ENCODE measurements around the gene PER2. TPM values are rescaled to one million over a fixed set of nuclear protein-coding genes. Genes with fewer than 3 reads are reported as not detected.

Gene PER2
- total RNA-seq, 4 donors from 2014 or later, result 15.9 to 82.3 (median 18.1) TPM

DNA sequence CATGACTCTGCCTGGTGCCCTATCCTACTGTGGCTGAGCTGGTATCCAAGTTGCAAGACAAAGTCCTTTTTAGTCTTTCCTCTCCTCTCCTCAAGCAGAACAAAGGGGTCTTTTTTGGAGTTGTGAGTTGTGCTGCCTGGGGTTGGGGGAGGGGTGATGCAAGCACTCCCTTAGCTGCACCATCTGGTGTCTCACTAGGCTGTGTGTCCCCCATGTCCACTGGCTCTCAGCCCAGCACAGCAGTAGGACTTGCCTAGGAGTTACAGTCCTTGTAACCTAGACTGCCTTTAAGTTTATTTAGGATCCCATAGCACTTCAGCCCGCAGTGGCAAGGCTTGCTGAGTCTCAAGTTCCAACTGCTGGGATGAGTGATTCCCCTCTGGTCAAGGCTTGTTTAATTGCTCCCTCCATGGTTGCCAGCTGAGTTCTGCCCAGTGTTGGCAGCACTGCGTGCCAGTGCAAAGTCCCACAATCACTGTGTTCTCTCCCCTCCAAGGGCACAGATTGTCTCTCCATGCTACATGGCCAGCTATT is 71.7 kb downstream of the PER2 start:
- intact Hi-C loops (cut with DNase I; ENCODE audit: low total_unique reads), result no loop called here
- H3K4me3 ChIP-seq (ENCODE audit: low read depth, poor library complexity, severe bottlenecking), result no peak overlapping the region
- peak in 1 of 2 donors; percentile 66 for DNase-seq (ENCODE audit: low spot score in 2 of 2)
- no peak for TF ChIP-seq POLR2A (IDR thresholded peaks at IDR 0.05)
- TF ChIP-seq, protein P1, sequence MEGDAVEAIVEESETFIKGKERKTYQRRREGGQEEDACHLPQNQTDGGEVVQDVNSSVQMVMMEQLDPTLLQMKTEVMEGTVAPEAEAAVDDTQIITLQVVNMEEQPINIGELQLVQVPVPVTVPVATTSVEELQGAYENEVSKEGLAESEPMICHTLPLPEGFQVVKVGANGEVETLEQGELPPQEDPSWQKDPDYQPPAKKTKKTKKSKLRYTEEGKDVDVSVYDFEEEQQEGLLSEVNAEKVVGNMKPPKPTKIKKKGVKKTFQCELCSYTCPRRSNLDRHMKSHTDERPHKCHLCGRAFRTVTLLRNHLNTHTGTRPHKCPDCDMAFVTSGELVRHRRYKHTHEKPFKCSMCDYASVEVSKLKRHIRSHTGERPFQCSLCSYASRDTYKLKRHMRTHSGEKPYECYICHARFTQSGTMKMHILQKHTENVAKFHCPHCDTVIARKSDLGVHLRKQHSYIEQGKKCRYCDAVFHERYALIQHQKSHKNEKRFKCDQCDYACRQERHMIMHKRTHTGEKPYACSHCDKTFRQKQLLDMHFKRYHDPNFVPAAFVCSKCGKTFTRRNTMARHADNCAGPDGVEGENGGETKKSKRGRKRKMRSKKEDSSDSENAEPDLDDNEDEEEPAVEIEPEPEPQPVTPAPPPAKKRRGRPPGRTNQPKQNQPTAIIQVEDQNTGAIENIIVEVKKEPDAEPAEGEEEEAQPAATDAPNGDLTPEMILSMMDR (IDR thresholded peaks at IDR 0.05), result no peak
- WGBS, 2 donors, result 72 to 79% methylated on average over 2 of the region's 2 CpGs

- 74 to 80% methylated on average over 7 of the region's 7 CpGs for WGBS, 2 donors
- DNase-seq (ENCODE audit: low spot score in 2 of 2), result no peak
- no peak for TF ChIP-seq POLR2A (IDR thresholded peaks at IDR 0.05)
- TF ChIP-seq, protein P1 (IDR thresholded peaks at IDR 0.05), result no peak
- intact Hi-C loops (cut with DNase I; ENCODE audit: low total_unique reads), result no loop called here
- H3K4me3 ChIP-seq (ENCODE audit: low read depth, poor library complexity, severe bottlenecking), result no peak overlapping the region
Observed at GRCh38 chr2:238207006-238207405, 81.4 kb downstream of the PER2 start.

GRCh38 chr2:238203973-238204683 is 84.3 kb downstream of the PER2 start:
- DNase-seq (ENCODE audit: low spot score in 2 of 2), result peak in 1 of 2 donors; percentile 25
- intact Hi-C loops (cut with DNase I; ENCODE audit: low total_unique reads), result no loop called here
- TF ChIP-seq POLR2A (IDR thresholded peaks at IDR 0.05), result no peak
- TF ChIP-seq, protein P1 (IDR thresholded peaks at IDR 0.05), result no peak
- 55 to 59% methylated on average over 18 of the region's 18 CpGs for WGBS, 2 donors
- no peak overlapping the region for H3K4me3 ChIP-seq (ENCODE audit: low read depth, poor library complexity, severe bottlenecking)

- no peak for TF ChIP-seq POLR2A (IDR thresholded peaks at IDR 0.05)
- TF ChIP-seq, protein P1 (IDR thresholded peaks at IDR 0.05), result no peak
- intact Hi-C loops (cut with DNase I; ENCODE audit: low total_unique reads), result no loop called here
- peak within 1 kb of the TSS; percentile 92 for H3K4me3 ChIP-seq (ENCODE audit: low read depth, poor library complexity, severe bottlenecking)
- WGBS, 2 donors, result 0% methylated on average over 38 to 70 of the region's 126 CpGs
- peak; percentile 69 to 97 for DNase-seq (ENCODE audit: low spot score in 2 of 2)
Observed at GRCh38 chr2:238203094-238203972, 85.1 kb downstream of the PER2 start, which contains the start of gene ILKAP. ILKAP (minus strand) TSS chr2:238203695; CDS start chr2:238203553, 142 bp downstream.

DNA sequence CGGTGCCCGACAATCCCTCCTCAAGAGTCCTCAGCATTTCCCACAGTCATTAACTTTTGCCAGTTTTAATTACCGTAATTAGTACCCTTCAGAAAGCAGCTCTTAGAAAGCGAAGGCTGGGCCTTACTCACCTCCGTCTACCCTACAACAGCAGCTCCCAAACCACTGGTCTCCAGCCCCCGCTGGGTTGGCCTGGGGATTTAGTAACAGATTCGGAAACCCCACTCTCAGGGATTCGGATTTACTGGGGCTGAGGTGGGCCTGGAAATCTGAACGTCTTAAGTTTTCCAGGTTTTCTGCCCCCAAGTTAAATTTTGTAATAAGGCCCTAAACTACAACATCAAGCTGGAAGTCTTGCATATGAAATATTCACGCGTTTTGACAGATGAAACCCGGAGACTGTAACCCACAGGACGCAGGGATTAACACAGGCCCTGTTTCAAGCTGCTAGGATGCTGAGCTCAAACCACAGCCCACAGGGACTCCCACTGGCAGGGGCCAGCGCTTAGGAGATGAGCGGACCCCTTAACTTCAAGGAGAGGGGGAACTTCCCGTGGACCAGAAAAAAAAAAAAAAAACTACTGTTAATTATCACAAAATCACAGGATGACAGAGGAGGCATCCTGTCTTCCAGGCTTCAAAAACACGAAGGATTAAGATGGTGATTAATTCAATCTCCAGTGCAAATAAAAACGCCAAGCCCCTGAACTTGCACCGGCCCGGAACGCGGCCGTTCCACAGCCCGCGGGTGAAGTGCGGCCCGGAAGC is 85.9 kb downstream of the PER2 start:
- 4 to 7% methylated on average over 25 to 27 of the region's 27 CpGs for WGBS, 2 donors
- peak in 1 of 2 donors; percentile 75 for DNase-seq (ENCODE audit: low spot score in 2 of 2)
- peak overlapping the region; percentile 92 for H3K4me3 ChIP-seq (ENCODE audit: low read depth, poor library complexity, severe bottlenecking)
- TF ChIP-seq, protein P1 (IDR thresholded peaks at IDR 0.05), result no peak
- TF ChIP-seq POLR2A (IDR thresholded peaks at IDR 0.05), result no peak
- intact Hi-C loops (cut with DNase I; ENCODE audit: low total_unique reads), result no loop called here
